Fibroblast of upper back skin (primary cell): ENCODE data around the gene LYSMD2.
"Not testable (repeated sequence)": the region's sequence is repeated elsewhere in the genome, so short reads cannot be mapped to it uniquely, and the experiment has no call there.

Experiments used
- DNase-seq: peaks from one replicate; pipeline ENCODE4 v3.0.0-alpha.2; 2013

LYSMD2 gene

GRCh38 chr15:51737522-51738305, at the start of gene LYSMD2:
Gene LYSMD2, minus strand, starts transcription at chr15:51737655. Its CDS starts 33 bp downstream, at chr15:51737622.
- DNase-seq = peak; percentile 54

- not testable (repeated sequence) for DNase-seq
Observed at GRCh38 chr15:51787130-51787529, 49.7 kb upstream of the LYSMD2 start.

- DNase-seq = no peak
Observed at GRCh38 chr15:51783967-51784366, 46.5 kb upstream of the LYSMD2 start.

- DNase-seq = no peak
Observed at GRCh38 chr15:51782357-51782896, 45.0 kb upstream of the LYSMD2 start.

- DNase-seq = no peak
Observed at GRCh38 chr15:51781506-51781905, 44.1 kb upstream of the LYSMD2 start.

- no peak for DNase-seq
Observed at GRCh38 chr15:51780636-51781035, 43.2 kb upstream of the LYSMD2 start.

- peak; percentile 73 for DNase-seq
Observed at GRCh38 chr15:51776952-51777569, 39.6 kb upstream of the LYSMD2 start.

GRCh38 chr15:51775967-51776816, 38.7 kb upstream of the LYSMD2 start:
- peak; percentile 31 for DNase-seq

GRCh38 chr15:51774916-51775315, 37.5 kb upstream of the LYSMD2 start:
- no peak for DNase-seq

GRCh38 chr15:51771773-51772172, 34.3 kb upstream of the LYSMD2 start:
- no peak for DNase-seq

- no peak for DNase-seq
Observed at GRCh38 chr15:51770902-51771301, 33.4 kb upstream of the LYSMD2 start.

- no peak for DNase-seq
Observed at GRCh38 chr15:51768018-51768417, 30.6 kb upstream of the LYSMD2 start.

- no peak for DNase-seq
Observed at GRCh38 chr15:51766341-51766740, 28.9 kb upstream of the LYSMD2 start.

- no peak for DNase-seq
Observed at GRCh38 chr15:51765751-51766150, 28.3 kb upstream of the LYSMD2 start.

GRCh38 chr15:51760805-51761204, 23.4 kb upstream of the LYSMD2 start:
- DNase-seq = no peak

- peak; percentile 98 for DNase-seq
Observed at GRCh38 chr15:51759557-51760070, 22.2 kb upstream of the LYSMD2 start.

- peak; percentile 86 for DNase-seq
Observed at GRCh38 chr15:51758645-51759044, 21.2 kb upstream of the LYSMD2 start.

- no peak for DNase-seq
Observed at GRCh38 chr15:51757450-51757849, 20.0 kb upstream of the LYSMD2 start.

GRCh38 chr15:51756482-51756881, 19.0 kb upstream of the LYSMD2 start:
- DNase-seq = no peak

GRCh38 chr15:51755790-51756189, 18.3 kb upstream of the LYSMD2 start:
- DNase-seq = no peak

GRCh38 chr15:51754267-51754666, 16.8 kb upstream of the LYSMD2 start:
- DNase-seq = no peak

- no peak for DNase-seq
Observed at GRCh38 chr15:51752888-51753287, 15.4 kb upstream of the LYSMD2 start.
